Measurements from ENCODE around the gene AXDND1. TPM values are rescaled to one million over a fixed set of nuclear protein-coding genes. Genes with fewer than 3 reads are reported as not detected.

AXDND1 gene
- polyA plus RNA-seq, 1 experiment, result 0.27 TPM

DNA sequence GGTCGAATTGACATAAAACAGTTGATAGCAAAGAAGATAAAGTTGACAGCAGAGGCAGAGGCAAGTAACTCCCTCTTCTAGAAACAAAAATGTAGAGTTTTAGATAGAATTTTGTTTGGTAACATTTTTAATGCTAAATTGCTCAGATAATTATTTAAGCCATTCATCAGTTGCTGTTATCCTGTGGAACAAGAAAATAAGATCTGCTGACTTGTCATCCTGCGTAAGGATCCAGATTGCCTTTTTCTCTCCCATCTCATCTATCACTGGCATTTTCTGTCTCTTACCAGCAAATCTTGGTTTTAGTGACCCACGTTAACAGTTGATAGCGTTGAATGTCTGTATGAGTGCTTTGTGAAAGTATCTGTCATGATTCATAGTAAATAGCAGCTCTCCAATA, 42.3 kb upstream of the AXDND1 start:
- Histone ChIP-seq H3K27me3 (ENCODE audit: control insufficient read depth, insufficient read depth, low read length) (no peaks in the 10 kb centered on the region), H3K4me3 (ENCODE audit: low read depth, low read length) (no peak overlapping the region), H3K36me3 (ENCODE audit: control insufficient read depth, insufficient read depth, low read length) (no peaks in the 10 kb centered on the region; the same call in 1 of the 2 replicates)
- TF ChIP-seq CTCF (IDR thresholded peaks at IDR 0.05; ENCODE audit: insufficient read depth, low read depth, low read length), result no peak
- no peak for DNase-seq (ENCODE audit: low read depth)
- ChIA-PET POLR2A (no interaction called here), CTCF (no interaction called here)

DNA sequence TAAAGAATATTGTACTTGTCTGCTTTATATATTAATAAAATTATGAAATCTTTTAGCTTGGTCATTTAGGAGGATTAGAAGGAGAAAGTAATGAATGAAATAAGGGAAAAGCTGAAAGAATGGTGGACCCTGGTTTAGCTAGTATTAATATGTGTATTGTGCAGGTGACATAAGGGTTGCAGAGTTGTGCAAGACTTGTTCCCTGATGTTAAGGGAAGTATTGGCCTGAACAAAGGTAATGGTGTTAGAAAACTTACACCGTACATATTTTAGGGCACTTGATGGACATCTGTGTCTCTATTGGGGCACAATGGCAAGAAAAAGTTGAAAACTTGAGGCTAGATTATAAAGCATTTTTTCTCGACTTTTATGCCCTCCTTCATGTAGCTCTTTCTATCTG, 39.9 kb upstream of the AXDND1 start:
- no peak overlapping the region for H3K4me3 ChIP-seq (ENCODE audit: low read depth, low read length)
- POLR2A ChIA-PET, result no interaction called here
- no peaks in the 10 kb centered on the region for H3K36me3 ChIP-seq (ENCODE audit: control insufficient read depth, insufficient read depth, low read length)
- H3K27me3 ChIP-seq (ENCODE audit: control insufficient read depth, insufficient read depth, low read length), result no peaks in the 10 kb centered on the region
- CTCF ChIA-PET, result interaction anchor here (1.5 to 1.7 kb wide), 2 partner anchors 9 to 15 kb away, joined by 3 to 5 read pairs; no protein-coding TSS in a partner anchor
- DNase-seq (ENCODE audit: low read depth), result no peak
- no peak for TF ChIP-seq CTCF (IDR thresholded peaks at IDR 0.05; ENCODE audit: insufficient read depth, low read depth, low read length)

- POLR2A ChIA-PET, result no interaction called here
- TF ChIP-seq CTCF (IDR thresholded peaks at IDR 0.05; ENCODE audit: insufficient read depth, low read depth, low read length), result no peak
- no peaks in the 10 kb centered on the region for H3K27me3 ChIP-seq (ENCODE audit: control insufficient read depth, insufficient read depth, low read length)
- CTCF ChIA-PET, result interaction anchor here (1.5 to 1.7 kb wide), 2 partner anchors 10 to 16 kb away, joined by 3 to 5 read pairs; no protein-coding TSS in a partner anchor
- DNase-seq (ENCODE audit: low read depth), result no peak
- no peak overlapping the region for H3K4me3 ChIP-seq (ENCODE audit: low read depth, low read length)
- H3K36me3 ChIP-seq (ENCODE audit: control insufficient read depth, insufficient read depth, low read length), result no peaks in the 10 kb centered on the region
Measured at GRCh38 chr1:179326746-179327145, 39.0 kb upstream of the AXDND1 start.

DNA sequence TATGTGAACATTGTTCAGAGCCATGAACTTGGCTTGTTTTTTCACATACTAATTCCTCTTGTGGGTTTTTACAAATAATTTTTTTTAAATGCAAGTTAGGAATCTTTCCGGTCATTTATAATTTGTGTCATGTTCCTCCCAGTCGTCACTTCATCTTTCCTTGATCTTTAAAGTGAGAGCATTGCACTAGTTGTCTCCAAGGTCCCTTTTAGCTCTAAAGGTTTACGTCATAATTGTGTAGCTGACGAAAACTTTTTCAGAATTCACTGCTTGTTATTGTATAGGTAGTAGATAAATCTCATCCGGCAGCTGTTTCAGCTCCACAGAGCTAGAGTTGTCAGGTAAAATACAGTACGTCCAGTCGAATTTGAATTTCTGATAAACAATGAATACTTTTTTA, 38.6 kb upstream of the AXDND1 start:
- DNase-seq (ENCODE audit: low read depth), result no peak
- ChIA-PET CTCF (interaction anchor here (1.5 kb wide), 1 partner anchor 16 kb away, joined by 3 read pairs; no protein-coding TSS in a partner anchor), POLR2A (no interaction called here)
- no peak overlapping the region for H3K4me3 ChIP-seq (ENCODE audit: low read depth, low read length)
- no peaks in the 10 kb centered on the region for H3K36me3 ChIP-seq (ENCODE audit: control insufficient read depth, insufficient read depth, low read length)
- no peaks in the 10 kb centered on the region for H3K27me3 ChIP-seq (ENCODE audit: control insufficient read depth, insufficient read depth, low read length)
- TF ChIP-seq CTCF (IDR thresholded peaks at IDR 0.05; ENCODE audit: insufficient read depth, low read depth, low read length), result no peak

GRCh38 chr1:179327679-179328078, 38.1 kb upstream of the AXDND1 start:
- CTCF ChIA-PET, result no interaction called here

More at GRCh38 chr1:179327679-179328078, 38.1 kb upstream of the AXDND1 start:
- Histone ChIP-seq H3K36me3 (ENCODE audit: control insufficient read depth, insufficient read depth, low read length) (no peaks in the 10 kb centered on the region), H3K27me3 (ENCODE audit: control insufficient read depth, insufficient read depth, low read length) (no peaks in the 10 kb centered on the region), H3K4me3 (ENCODE audit: low read depth, low read length) (no peak overlapping the region)
- DNase-seq (ENCODE audit: low read depth), result no peak
- TF ChIP-seq CTCF (IDR thresholded peaks at IDR 0.05; ENCODE audit: insufficient read depth, low read depth, low read length), result no peak
- POLR2A ChIA-PET, result interaction anchor here (0.6 kb wide), 1 partner anchor 201 kb away, joined by 5 read pairs; no protein-coding TSS in a partner anchor

Measured in BJ (cell line).